AG10803 (cell line): Measurements from ENCODE around the gene BRICD5.
"Not testable (repeated sequence)": the region's sequence is repeated elsewhere in the genome, so short reads cannot be mapped to it uniquely, and the experiment has no call there.

Experiments used
- DNase-seq: peaks from one replicate; pipeline ENCODE4 v3.0.0; 2010; ENCODE audit warnings: low read depth
- H3K4me3 ChIP-seq: 2 replicates; pipeline ENCODE4 v1.5.1; 2011; ENCODE audit warnings: mild to moderate bottlenecking, low read length, control low read depth
- TF ChIP-seq, protein P1 (sequence below): conservative IDR thresholded peaks from 2 replicates; pipeline ENCODE4 v1.5.1; 2011; ENCODE audit warnings: mild to moderate bottlenecking, low read length, control low read depth, inconsistent platforms

Gene BRICD5

DNA sequence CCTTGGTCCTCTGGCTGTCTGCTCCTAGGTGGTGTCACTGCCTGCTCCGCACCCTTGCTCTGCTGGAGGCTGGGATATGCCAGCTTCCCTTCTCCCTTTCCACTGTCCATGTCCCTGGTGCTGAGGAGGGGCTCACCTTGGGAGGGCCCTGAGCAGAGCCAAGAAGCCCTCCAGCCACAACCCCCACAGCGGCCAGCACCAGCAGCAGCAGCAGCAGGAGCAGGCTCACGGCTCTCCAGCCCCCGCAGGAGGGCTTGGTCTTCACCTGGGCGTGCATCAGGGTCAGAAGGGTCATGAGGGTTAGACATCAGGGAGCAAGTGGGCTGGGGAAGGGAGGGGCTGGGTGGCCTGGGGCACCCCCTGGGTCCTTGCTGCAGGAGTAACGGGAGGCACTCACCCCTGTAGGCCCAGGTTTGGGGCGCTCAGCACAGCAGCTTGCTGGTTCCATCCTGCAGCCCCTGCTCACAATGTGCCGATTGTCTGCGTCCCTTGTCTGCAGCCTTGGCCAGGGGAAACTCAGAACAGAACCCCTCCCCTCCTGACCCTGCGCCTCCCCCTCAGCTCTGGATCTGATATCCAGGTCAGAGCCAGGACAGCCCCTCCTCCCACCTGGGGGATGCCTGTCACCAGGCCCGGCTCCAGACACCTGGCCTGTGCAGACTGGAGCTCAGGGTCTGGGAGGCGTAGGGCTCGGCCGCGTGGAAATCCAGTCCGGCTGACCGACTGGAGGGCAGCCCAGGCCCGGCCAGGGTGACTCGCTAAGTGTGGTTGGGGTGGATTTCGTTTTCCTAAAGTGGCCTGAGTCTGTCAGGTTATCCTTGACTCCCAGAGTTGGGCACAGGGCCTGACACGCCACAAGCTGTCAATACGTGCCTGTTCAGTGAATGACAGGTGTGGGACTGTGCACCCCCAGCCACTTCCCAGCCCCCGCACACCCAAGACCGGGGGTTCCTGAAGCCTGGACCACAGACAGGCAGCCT, at the start of gene BRICD5:
BRICD5 (minus strand) TSS at position 478 of the 980 bp plus-strand sequence; CDS start at position 448, 30 bp downstream.
- no peak for DNase-seq
- no peak within 1 kb of the TSS for H3K4me3 ChIP-seq
- TF ChIP-seq, protein P1, sequence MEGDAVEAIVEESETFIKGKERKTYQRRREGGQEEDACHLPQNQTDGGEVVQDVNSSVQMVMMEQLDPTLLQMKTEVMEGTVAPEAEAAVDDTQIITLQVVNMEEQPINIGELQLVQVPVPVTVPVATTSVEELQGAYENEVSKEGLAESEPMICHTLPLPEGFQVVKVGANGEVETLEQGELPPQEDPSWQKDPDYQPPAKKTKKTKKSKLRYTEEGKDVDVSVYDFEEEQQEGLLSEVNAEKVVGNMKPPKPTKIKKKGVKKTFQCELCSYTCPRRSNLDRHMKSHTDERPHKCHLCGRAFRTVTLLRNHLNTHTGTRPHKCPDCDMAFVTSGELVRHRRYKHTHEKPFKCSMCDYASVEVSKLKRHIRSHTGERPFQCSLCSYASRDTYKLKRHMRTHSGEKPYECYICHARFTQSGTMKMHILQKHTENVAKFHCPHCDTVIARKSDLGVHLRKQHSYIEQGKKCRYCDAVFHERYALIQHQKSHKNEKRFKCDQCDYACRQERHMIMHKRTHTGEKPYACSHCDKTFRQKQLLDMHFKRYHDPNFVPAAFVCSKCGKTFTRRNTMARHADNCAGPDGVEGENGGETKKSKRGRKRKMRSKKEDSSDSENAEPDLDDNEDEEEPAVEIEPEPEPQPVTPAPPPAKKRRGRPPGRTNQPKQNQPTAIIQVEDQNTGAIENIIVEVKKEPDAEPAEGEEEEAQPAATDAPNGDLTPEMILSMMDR: no peak

DNA sequence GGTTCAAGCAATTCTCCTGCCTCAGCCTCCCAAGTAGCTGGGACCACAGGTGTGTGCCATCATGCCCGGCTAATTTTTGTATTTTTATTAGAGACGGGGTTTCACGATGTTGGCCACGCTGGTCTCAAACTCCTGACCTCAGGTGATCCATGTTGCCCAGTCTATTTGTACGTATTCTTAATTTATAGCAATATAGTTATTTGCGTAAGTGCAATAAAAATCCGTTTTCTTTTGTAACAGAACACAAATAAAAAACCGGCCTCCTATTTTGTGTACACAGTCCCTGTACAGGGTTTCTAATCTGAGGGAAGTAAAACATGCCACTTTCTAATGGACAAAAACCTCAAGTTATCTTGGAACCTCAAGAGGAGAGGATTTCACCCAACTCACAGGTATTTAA, 49.6 kb upstream of the BRICD5 start:
- H3K4me3 ChIP-seq: no peak overlapping the region
- DNase-seq: no peak
- TF ChIP-seq, protein P1: no peak

DNA sequence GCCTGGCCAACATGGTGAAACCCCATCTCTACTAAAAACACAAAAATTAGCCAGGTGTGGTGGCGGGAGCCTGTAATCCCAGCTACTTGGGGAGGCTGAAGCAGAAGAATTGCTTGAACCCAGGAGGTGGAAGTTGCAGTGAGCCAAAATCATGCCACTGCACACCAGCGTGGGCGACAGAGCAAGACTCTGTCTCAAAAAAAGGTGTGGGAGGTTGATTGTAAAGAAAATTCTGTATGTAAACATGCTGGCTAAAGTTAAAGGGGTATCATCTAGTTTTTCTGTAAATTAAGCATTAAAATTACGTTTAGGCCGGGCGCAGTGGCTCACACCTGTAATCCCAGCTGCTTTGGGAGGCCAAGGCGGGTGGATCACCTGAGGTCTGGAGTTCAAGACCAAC, 47.9 kb upstream of the BRICD5 start:
- DNase-seq, H3K4me3 ChIP-seq: not testable (repeated sequence)

DNA sequence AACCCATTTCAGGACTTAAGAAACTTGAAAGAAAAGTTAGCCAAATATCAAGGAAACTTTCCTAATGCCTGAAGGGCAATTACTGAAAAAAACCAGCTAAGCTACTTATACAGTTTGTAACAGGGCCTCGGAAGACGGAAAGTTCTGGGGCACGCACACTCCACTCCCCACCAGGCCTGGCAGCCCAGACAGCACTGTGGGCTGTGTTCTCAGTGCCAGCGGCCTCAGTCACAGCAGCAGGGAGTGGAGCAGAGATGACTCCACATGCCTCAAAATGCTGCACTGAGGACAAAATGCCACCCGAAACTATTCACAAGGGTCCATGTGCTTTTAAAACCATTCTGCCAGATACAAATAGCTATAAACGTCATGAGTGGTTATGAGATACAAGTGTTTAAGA, 47.1 kb upstream of the BRICD5 start:
- TF ChIP-seq, protein P1: no peak
- DNase-seq: no peak
- H3K4me3 ChIP-seq: no peak overlapping the region

DNA sequence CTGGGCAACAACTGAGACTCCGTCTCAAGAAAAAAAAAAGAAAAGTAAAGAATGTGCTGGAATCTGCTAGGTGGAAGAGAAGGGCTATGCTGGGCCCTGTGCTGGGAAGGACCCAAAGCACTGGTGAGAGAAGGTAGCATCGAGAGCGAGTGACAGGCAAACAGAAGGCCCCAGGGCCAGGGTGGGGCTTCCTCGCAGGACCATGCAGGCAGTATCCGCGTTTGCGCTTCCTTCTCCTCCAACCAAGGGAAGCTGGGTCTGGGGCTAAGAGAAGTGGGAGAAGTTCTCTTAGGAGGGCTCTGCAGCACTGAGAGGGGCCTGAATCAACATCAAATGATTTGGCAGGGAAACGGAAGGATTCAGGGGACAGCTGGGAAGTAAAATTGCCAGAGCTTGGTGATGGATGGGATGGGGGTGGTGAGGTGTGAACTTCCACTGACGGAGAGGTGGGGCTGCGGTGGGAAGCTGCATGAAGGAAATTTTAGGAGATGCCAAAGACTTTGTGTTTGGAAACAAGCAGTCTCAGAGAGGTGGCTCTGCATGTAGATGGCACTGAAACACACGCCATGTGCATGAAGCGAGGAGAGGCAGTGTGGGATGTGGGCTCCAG, 46.0 kb upstream of the BRICD5 start:
- DNase-seq: no peak
- TF ChIP-seq, protein P1: no peak
- no peak overlapping the region for H3K4me3 ChIP-seq

DNA sequence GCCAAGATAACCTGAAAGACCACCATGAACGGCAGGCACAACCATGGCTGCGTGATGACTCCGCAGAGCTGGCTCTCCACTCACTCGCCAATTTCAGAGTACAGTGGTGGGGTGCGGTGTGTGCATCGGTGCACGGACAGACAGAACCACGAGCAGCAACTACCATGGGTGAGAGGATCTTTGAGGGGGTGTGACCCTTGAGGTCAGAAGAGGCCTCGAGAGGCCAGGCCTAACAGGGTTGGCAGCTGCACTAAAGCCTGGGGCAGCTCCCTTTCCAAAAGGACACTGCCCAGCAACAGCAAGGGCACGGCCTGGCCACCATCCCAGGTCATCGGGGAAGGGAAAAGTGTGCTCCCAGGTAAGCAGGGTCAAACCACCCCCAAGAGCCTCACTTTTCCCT, 42.6 kb upstream of the BRICD5 start:
- H3K4me3 ChIP-seq: no peak overlapping the region
- DNase-seq: no peak
- TF ChIP-seq, protein P1: no peak

DNA sequence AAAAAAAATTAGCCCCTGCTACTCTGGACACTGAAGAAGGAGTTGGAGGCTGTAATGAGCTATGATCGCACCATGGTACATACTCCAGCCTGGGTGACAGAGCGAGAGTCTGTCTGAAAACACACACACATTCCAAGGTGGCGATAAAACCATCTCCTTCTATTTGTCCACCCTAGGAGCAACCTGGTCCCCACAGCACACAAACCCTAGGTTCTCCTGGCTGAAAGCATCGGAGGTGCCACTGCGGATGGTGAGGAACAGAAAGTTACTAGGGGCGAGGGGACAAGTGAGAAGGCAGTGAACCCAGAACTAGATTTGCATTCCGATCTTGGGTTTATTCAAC, 42.1 kb upstream of the BRICD5 start:
- no peak overlapping the region for H3K4me3 ChIP-seq
- DNase-seq: no peak
- TF ChIP-seq, protein P1: no peak
